Omental fat pad (tissue), 4 donors: Measurements from ENCODE around the gene TMEM121B. TPM values are rescaled to one million over a fixed set of nuclear protein-coding genes. Genes with fewer than 3 reads are reported as not detected.

Source experiments
- ATAC-seq: fragments of 150-250 bp; one replicate; pipeline ENCODE4 v1.9.1; 2016; ENCODE audit warnings: mild to moderate bottlenecking, moderate library complexity; ENCODE audit not compliant: low FRiP score
- DNase-seq: peaks from one replicate; pipeline ENCODE4 v3.0.0-alpha.2; 2019; ENCODE audit warnings: low spot score
- total RNA-seq, 4 donors: library from RNA; depleted of rRNA; stranded (reverse); fragments of >200 nt; gene quantifications; one replicate each; pipeline ENCODE4 v1.1.0, GENCODE V29; 2016
- TF ChIP-seq, protein P1 (sequence below), 3 donors: fragments of 450-650 bp; IDR thresholded peaks; one replicate each; pipeline ENCODE4 v1.5.1; 2016 to 2017; ENCODE audit warnings: antibody characterized with exemption in 3 of 3, mild to moderate bottlenecking in 3 of 3, moderate library complexity in 2 of 3

TMEM121B gene
- total RNA-seq, 4 donors from 2014 or later, result 0.46 to 1.4 (median 0.94) TPM

DNA sequence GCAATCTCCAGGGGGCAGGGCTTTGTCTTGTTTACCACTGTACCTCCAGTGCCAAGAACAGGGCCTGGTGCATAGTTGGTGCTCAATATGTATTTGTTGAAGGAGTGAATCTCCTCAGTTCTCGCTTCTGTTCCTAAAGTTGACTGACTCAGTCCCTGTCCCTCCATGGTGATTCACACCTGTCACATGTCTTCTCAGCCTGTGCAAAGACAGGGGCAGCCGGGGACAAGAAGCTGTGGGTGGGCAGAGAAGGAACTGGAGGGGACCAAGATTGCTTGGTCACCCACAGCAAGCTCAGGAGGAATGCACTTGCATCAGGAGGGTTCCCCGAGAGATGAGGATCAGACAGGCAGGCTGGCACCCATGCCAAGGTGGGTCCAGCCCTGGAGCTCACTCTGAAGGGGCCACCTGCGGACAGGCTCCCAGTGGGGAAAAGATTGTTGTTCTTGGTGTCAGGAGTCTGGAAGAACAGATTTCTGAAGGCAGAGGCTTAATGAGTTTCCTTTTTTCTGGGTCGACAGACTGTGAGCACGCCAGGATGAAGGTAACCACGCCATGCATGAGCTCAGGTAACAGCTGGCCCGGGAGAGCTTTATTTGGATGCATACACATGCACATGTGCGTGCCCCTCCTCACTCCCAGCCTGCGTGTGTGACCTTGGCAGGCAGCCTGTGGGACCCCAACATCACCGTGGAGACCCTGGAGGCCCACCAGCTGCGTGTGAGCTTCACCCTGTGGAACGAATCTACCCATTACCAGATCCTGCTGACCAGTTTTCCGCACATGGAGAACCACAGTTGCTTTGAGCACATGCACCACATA lies 19.5 kb downstream of the TMEM121B start:
- DNase-seq (no peak), ATAC-seq (no peak)
- TF ChIP-seq, protein P1, sequence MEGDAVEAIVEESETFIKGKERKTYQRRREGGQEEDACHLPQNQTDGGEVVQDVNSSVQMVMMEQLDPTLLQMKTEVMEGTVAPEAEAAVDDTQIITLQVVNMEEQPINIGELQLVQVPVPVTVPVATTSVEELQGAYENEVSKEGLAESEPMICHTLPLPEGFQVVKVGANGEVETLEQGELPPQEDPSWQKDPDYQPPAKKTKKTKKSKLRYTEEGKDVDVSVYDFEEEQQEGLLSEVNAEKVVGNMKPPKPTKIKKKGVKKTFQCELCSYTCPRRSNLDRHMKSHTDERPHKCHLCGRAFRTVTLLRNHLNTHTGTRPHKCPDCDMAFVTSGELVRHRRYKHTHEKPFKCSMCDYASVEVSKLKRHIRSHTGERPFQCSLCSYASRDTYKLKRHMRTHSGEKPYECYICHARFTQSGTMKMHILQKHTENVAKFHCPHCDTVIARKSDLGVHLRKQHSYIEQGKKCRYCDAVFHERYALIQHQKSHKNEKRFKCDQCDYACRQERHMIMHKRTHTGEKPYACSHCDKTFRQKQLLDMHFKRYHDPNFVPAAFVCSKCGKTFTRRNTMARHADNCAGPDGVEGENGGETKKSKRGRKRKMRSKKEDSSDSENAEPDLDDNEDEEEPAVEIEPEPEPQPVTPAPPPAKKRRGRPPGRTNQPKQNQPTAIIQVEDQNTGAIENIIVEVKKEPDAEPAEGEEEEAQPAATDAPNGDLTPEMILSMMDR (IDR thresholded peaks at IDR 0.05), result no peak

DNA sequence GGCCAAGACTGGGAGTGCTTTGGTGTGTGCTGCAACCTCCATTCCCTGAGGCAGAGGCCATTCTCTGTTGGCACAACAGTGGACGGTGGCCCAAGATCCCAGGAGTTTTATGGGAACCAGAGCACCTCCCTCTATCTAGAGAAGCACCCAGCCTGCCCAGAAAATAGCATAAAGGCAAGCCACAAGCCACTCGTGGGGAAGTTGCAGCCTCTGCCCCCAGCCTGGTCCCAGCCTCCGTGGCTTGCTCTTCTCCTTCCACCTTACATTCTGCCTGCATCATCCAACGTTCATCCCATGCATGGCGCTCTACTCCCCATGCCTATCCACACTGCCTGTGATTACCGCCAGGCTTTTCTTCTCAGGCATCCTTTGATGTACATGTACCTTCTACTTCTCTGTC lies 20.5 kb downstream of the TMEM121B start:
- DNase-seq (no peak), ATAC-seq (no peak)
- TF ChIP-seq, protein P1 (IDR thresholded peaks at IDR 0.05), result no peak

DNA sequence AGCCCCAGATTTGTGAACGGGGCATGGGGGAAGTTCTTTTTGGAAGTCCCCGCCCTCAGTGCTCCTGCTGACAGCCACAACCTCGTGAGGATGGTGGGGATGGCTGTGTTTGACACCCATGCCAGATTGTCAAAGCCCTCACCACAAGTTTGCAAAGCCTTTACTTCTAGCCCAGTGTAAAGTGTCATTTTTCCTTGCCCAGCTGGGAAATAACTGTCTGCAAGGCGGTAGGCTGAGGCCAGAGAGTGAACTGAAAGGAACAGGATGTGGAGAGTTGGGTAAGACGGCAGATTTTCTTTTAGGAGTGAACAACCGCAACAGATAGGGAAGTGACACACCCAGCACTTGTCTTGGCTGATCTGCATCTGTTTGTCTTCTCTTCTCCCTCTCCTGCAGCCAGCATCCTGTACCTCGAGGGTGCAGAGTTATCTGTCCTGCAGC lies 22.8 kb downstream of the TMEM121B start:
- no peak for DNase-seq
- TF ChIP-seq, protein P1 (IDR thresholded peaks at IDR 0.05), result no peak
- no peak for ATAC-seq

DNA sequence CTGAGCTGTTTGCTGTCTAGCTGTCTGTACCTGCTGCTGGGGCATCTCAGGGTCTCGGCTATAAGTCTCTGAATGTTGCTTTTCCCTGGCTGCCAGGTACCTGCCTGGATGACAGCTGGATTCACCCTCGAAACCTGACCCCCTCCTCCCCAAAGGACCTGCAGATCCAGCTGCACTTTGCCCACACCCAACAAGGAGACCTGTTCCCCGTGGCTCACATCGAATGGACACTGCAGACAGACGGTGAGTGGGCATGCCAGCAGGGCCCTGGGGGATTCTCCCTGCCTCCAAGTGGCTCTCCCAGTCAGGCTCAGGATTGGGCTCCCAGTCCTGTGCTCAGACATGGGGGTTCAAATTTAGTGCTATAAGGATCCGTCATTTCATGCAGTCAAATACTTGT lies 23.5 kb downstream of the TMEM121B start:
- TF ChIP-seq, protein P1 (IDR thresholded peaks at IDR 0.05), result no peak
- ATAC-seq (no peak), DNase-seq (no peak)

DNA sequence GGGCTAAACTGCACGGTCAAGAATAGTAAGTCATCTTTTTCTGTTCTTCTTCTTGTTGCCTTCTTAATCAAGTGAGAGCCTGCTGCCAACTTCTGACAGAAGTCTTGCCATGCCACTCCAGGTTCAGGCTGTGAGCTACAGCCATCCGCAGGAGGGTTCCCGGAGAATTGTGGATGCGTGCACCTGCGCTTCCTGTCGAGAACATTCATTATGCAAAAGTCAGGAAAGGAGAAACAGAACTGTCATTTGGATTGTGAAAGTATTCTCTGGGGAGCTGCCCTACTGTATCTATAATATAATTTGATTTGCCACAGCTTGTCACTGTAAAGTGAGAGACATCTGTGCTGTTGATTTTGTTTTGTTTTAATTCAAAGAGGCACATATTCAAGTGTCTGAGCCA lies 24.1 kb downstream of the TMEM121B start:
- TF ChIP-seq, protein P1 (IDR thresholded peaks at IDR 0.05), result no peak
- no peak for ATAC-seq
- DNase-seq, result no peak

DNA sequence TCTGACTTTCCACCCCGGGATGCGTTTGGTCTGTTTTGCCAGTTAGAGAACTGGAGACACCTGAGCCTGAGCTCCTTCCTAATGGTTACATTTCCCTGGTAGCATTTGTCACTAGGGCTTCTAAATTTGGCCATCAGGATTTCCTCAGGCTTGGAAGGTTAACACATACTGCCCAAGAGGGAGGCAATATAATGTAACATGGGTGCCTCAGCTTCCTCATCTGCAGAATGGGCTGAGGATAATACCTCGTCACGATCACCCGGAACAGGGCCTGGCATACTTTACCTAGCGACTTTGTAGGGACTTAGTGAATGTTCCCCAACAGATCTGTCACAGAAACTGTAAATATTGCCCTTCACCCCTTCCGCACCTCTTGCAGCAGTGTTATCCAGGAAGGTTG lies 25.1 kb downstream of the TMEM121B start:
- ATAC-seq, result no peak

More for the DNA sequence above, 25.1 kb downstream of the TMEM121B start:
- no peak for DNase-seq
- TF ChIP-seq, protein P1 (IDR thresholded peaks at IDR 0.05), result no peak
